ENCODE results near the gene SLC25A19.

DNA sequence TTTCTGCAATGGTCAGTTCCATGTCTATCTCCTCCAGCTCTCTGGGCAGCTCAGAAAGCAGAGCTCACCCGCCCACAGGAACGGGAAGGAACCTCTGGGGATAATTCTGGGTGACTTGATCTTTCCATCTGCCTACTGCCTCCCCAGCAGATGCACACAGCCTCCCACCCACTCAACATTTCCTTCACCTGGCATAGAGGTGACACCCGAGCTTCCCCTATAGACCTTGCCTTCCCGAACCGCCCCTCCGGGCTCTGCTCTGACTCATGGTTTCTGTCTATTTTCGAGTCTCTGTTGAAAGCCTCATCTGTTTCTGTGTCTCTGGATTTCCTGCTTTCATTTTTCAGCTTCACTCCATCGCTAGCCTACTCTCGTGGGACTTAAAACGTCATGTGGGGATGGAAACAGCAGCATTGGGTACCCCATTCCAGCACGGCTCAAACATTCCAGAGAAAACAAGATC lies 39.2 kb downstream of the SLC25A19 start:
- TF ChIP-seq TAF1 (IDR thresholded peaks at IDR 0.05; ENCODE audit: low read depth, low read length) (no peak), POLR2A (IDR thresholded peaks at IDR 0.05; ENCODE audit: low read depth, low read length) (no peak), POLR2AphosphoS5 (IDR thresholded peaks at IDR 0.05; ENCODE audit: low read depth, low read length) (no peak; the same call in 1 of the 2 replicates)

Data from GM12891 (cell line).